Motor neuron (in vitro differentiated cells): ENCODE measurements around the gene KCNK7. TPM values are rescaled to one million over a fixed set of nuclear protein-coding genes. Genes with fewer than 3 reads are reported as not detected.

Source experiments
- ATAC-seq, 8 experiments: fragments of 200-7000 bp; cut with Tn5 transposase; replicated peaks in 6 of 8; 2 replicates each; pipeline ENCODE4 v1.8.0; 2021; ENCODE audit warnings: mild to moderate bottlenecking in 8 of 8, moderate library complexity in 8 of 8
- H3K27ac ChIP-seq, 2 donors: fragments of 250-450 bp; sonication (Bioruptor Pico); 2 replicates each; pipeline ENCODE4 v1.9.0; 2021; ENCODE audit warnings: antibody characterized with exemption in 2 of 2, mild to moderate bottlenecking in 2 of 2, moderate library complexity in 1 of 2
- H3K4me1 ChIP-seq, 2 donors: fragments of 250-450 bp; sonication (Bioruptor Pico); replicated peaks in 1 of 2; 2 replicates each; pipeline ENCODE4 v1.6.1; 2021; ENCODE audit warnings: antibody characterized with exemption in 2 of 2, mild to moderate bottlenecking in 2 of 2, moderate library complexity in 1 of 2
- H3K4me3 ChIP-seq, 5 donors: fragments of 250-450 bp; sonication (Bioruptor Pico); 2 replicates each; pipeline ENCODE4 v1.9.0; 2021; ENCODE audit warnings: antibody characterized with exemption in 5 of 5, mild to moderate bottlenecking in 5 of 5, moderate library complexity in 4 of 5
- WGBS, 10 experiments: fragments of 450-650 bp; shearing (Covaris generic); methylation state at CpG; one replicate each; pipeline ENCODE4 v1.0.0; 2022; 5-methylcytosine and 5-hydroxymethylcytosine counted together
- in situ Hi-C, 9 experiments: fragments of 400-800 bp; cut with MboI; loops; one replicate each; pipeline ENCODE4 v1.15.0; 2021; ENCODE audit warnings: low sequenced_read_pairs in 9 of 9, low pct_unique_long_range_greater_than_20kb in 2 of 9; ENCODE audit not compliant: unreplicated experiment in 9 of 9
- total RNA-seq, 8 experiments: library from RNA; unstranded; fragments of 300-600 nt; gene quantifications; 2 replicates each; pipeline versions ENCODE4 v1.2.3 to v1.2.4, GENCODE V29; 2022

Gene KCNK7
- total RNA-seq, 8 experiments from 2014 or later = 0.18 to 1.9 (median 0.38) TPM; not detected in 1

- H3K4me1 ChIP-seq = no peaks in the 10 kb centered on the region
- ATAC-seq = peak in 3 of 8 experiments; percentile 5 to 11 (median 8)
- in situ Hi-C loops = no loop called here
Measured at GRCh38 chr11:65599216-65599954, 3.8 kb upstream of the KCNK7 start.

GRCh38 chr11:65598258-65598699, 2.7 kb upstream of the KCNK7 start:
- Histone ChIP-seq H3K4me1 (peaks cover 0 to 1% of the 10 kb centered on the region in 2 donors), H3K4me3 (no peak overlapping the region), H3K27ac (no peak overlapping the region)
- in situ Hi-C loops = no loop called here
- 100% methylated on average over 1 of the region's 16 CpGs; no CpG with 5 or more reads in 8 of the 10 experiments for WGBS, 10 experiments
- peak in 2 of 8 experiments; percentile 10 to 13 for ATAC-seq

More at GRCh38 chr11:65599216-65599954, 3.8 kb upstream of the KCNK7 start:
- WGBS, 10 experiments = 99 to 100% methylated on average over 1 to 14 of the region's 49 CpGs; no CpG with 5 or more reads in 8 of the 10 experiments
- no peak overlapping the region for H3K4me3 ChIP-seq
- H3K27ac ChIP-seq = no peak overlapping the region

GRCh38 chr11:65596520-65596919, 920 bp upstream of the KCNK7 start:
- Histone ChIP-seq H3K27ac (no peak overlapping the region), H3K4me3 (no peak overlapping the region), H3K4me1 (peaks cover 3 to 4% of the 10 kb centered on the region in 2 donors)
- WGBS, 10 experiments = 67% methylated on average over 1 of the region's 6 CpGs; no CpG with 5 or more reads in 9 of the 10 experiments
- no peak for ATAC-seq
- in situ Hi-C loops = no loop called here

- in situ Hi-C loops = no loop called here
- no peak overlapping the region for H3K4me3 ChIP-seq
- H3K4me1 ChIP-seq = peaks cover 3 to 4% of the 10 kb centered on the region in 2 donors
- no peak overlapping the region for H3K27ac ChIP-seq
- ATAC-seq = peak in 3 of 8 experiments; percentile 1 to 17 (median 12)
- WGBS, 10 experiments = no CpG with 5 or more reads among the region's 3 CpGs
Measured at GRCh38 chr11:65595131-65595530, 469 bp downstream of the KCNK7 start.

- Histone ChIP-seq H3K4me1 (peaks cover 4 to 7% of the 10 kb centered on the region in 2 donors), H3K27ac (no peak overlapping the region), H3K4me3 (no peak overlapping the region)
- peak; percentile 2 to 34 (median 10) for ATAC-seq
- 29 to 87% (median 61%) methylated on average over 2 to 15 of the region's 26 CpGs; no CpG with 5 or more reads in 5 of the 10 experiments for WGBS, 10 experiments
- in situ Hi-C loops = no loop called here
Measured at GRCh38 chr11:65593518-65594414, 1.8 kb downstream of the KCNK7 start.

GRCh38 chr11:65592858-65593517, 2.6 kb downstream of the KCNK7 start:
- Histone ChIP-seq H3K4me3 (no peak overlapping the region), H3K27ac (no peak overlapping the region), H3K4me1 (peaks cover 4 to 14% of the 10 kb centered on the region in 2 donors)
- ATAC-seq = no peak
- in situ Hi-C loops = no loop called here
- WGBS, 10 experiments = 20 to 100% (median 80%) methylated on average over 1 to 10 of the region's 22 CpGs; no CpG with 5 or more reads in 5 of the 10 experiments

- peak in 6 of 8 experiments; percentile 61 to 85 (median 78) for ATAC-seq
- WGBS, 10 experiments = 10 to 100% (median 40%) methylated on average over 1 to 24 of the region's 106 CpGs; no CpG with 5 or more reads in 5 of the 10 experiments
- Histone ChIP-seq H3K4me3 (peak overlapping the region in 3 of 5 donors; percentile 17 to 18 (median 17)), H3K27ac (no peak overlapping the region), H3K4me1 (peaks cover 4 to 17% of the 10 kb centered on the region in 2 donors)
- in situ Hi-C loops = no loop called here
Measured at GRCh38 chr11:65591939-65592857, 3.4 kb downstream of the KCNK7 start.

GRCh38 chr11:65590240-65590738, 5.3 kb downstream of the KCNK7 start:
- no peak for ATAC-seq
- 0 to 71% (median 64%) methylated on average over 1 to 4 of the region's 8 CpGs; no CpG with 5 or more reads in 7 of the 10 experiments for WGBS, 10 experiments
- Histone ChIP-seq H3K4me1 (peaks cover 4 to 25% of the 10 kb centered on the region in 2 donors), H3K27ac (no peak overlapping the region), H3K4me3 (no peak overlapping the region)
- in situ Hi-C loops = no loop called here

- H3K4me1 ChIP-seq = peaks cover 6 to 27% of the 10 kb centered on the region in 2 donors
- peak in 1 of 8 experiments; percentile 10 for ATAC-seq
- in situ Hi-C loops = no loop called here
- 13 to 62% (median 58%) methylated on average over 2 to 4 of the region's 9 CpGs; no CpG with 5 or more reads in 6 of the 10 experiments for WGBS, 10 experiments
- no peak overlapping the region for H3K4me3 ChIP-seq
- no peak overlapping the region for H3K27ac ChIP-seq
Measured at GRCh38 chr11:65589444-65590239, 6.0 kb downstream of the KCNK7 start.

- Histone ChIP-seq H3K4me3 (no peak overlapping the region), H3K4me1 (peaks cover 12 to 35% of the 10 kb centered on the region in 2 donors), H3K27ac (no peak overlapping the region)
- in situ Hi-C loops = no loop called here
- 58 to 100% (median 60%) methylated on average over 1 to 4 of the region's 13 CpGs; no CpG with 5 or more reads in 7 of the 10 experiments for WGBS, 10 experiments
- ATAC-seq = peak in 4 of 8 experiments; percentile 4 to 51 (median 16)
Measured at GRCh38 chr11:65588199-65589054, 7.2 kb downstream of the KCNK7 start.
